ENCODE measurements around the gene CARNS1.

Gene CARNS1

GRCh38 chr11:67376063-67376820, 39.2 kb upstream of the CARNS1 start:
- no peak for DNase-seq

DNA sequence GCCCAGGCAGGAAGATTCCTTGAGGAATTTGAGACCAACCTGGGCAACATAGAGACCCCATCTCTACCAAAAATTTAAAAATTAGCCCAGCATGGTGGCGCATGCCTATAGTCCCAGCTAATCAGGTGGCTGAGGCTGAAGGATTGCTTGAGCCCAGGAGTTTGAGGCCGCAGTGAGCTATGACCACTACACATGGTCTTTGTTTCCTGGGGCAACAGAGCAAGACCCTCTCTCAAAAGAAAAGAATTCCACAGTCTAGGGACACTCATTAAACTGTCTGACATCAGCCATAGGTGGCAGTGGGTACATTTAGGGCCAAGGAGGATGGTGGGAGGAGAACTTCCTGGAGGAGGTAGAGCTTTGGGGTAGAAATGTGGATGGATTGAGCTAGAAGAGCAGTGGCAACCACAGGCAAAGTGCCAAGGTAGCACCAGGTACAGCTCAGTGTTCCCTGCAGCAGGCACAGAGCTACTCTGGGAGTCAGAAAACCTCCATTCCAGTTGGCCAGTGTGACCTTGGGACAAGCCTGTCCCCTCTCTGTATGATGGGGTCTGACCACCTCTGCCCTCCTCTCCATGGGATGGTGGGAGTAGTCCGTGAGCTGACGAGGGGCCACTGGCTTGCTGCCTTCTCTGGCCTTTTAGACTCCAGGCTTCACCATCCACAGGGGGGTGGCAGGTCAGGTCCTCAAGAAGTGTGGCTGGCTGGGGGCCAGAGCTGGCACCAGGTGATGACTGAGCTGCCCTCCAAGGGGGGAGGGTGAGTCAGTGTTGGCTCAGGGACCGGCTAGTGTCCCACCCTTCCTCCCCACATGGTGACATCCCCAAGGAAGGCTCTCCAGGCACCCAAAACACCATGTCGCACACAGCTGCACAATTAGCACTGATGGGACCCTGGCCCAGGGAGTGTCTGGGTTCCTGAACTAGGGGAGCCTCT, 38.3 kb upstream of the CARNS1 start:
- DNase-seq, result no peak

DNA sequence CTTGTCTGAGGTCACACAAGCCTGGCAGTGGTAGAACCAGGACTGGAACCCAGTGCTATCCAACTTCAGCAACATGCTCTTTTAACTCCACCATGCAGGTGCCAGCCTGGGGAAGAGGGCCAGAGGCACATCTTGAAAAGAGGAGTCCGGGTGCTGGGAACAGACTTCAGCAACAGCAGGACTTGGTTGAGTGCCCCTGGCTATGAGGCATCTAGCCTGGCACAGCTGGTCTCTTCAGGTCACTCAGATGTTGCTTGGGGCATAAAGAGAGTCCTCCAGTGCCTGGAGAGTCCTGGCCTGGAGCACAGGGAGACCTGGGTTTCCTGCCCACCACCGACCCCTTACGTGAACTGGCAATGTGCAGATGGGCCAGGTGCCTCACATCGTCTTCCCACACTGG, 36.9 kb upstream of the CARNS1 start:
- DNase-seq, result no peak

DNA sequence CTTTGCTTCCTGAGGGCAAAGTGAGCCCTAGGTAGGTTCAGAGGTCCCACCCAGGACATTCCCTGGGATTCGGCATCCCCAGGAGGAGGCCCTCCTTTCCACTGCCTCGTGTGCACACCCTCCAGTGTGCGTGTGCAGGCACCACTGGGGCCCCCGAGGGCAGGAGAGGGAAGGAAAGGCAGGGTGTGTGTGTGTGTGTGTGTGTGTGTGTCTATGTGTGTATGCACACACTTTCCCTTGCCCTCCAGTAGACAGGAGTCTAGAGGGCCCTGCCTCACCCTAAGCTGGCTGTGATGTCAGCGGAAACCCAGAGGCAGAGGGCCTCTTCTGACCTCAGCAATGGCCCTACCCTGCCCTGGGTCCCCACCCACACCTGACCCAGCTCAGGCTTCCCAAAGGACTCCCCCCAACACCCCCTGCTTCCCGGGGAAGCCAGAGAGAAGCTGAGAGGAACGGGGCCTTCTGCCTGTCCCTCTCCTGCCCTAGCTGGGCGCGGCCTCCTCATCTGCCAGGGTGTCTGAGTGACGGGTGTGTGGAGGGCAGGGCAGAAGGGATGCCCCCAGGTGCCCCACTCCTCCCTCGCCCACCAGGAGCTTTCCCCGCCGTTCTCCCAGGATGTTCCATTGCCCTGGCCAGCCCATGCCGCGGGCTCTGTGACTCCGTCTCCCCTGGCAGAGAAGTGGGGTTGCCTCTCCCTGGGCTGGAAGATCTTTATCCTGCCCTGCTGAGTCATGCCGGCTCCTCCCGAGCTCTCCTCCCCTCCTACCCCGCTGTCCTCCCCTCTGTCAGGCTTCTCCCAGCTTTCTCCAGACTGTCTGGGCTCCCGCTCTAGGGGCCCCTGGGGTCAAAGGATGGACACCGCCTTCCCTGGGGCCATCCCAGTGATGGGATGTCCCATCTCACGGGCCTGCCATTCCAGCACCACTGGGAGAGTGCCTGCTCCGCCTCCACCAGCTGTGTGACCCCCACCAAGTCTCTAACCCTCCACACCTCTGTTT, 36.1 kb upstream of the CARNS1 start:
- DNase-seq, result no peak

DNA sequence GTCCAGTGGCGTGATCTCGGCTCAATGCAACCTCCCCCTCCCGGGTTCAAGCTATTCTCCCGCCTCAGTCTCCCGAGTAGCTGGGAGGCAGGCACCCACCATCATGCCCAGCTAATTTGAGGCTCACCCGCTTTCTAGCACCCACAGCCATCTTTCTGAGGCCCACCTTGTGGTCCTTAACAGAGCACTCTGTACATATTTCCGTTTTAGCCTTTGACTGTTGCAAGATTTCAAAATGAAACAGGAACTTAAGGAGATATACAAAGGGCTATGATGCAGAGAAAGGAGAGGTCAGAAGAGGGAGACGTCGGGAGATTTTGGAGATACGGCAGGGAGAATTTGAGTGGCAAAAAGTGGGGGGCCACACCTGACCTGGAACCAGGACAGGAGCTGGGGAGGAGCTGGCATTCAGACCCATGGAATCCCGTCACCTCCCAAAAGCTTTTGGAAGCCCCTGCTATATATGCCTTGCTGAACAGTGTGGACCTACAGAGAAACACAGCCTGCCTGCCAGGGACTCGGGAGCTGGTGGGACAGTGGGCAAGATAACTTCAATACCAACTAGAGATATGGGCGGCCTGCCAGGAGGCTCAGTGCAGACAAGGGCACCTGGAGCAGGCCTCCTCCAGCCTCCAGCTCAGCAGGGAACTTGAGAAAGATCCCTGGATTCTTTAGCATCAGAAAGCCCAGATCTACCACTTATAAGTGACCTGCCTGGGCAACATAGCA, 34.1 kb upstream of the CARNS1 start:
- DNase-seq, result no peak

DNA sequence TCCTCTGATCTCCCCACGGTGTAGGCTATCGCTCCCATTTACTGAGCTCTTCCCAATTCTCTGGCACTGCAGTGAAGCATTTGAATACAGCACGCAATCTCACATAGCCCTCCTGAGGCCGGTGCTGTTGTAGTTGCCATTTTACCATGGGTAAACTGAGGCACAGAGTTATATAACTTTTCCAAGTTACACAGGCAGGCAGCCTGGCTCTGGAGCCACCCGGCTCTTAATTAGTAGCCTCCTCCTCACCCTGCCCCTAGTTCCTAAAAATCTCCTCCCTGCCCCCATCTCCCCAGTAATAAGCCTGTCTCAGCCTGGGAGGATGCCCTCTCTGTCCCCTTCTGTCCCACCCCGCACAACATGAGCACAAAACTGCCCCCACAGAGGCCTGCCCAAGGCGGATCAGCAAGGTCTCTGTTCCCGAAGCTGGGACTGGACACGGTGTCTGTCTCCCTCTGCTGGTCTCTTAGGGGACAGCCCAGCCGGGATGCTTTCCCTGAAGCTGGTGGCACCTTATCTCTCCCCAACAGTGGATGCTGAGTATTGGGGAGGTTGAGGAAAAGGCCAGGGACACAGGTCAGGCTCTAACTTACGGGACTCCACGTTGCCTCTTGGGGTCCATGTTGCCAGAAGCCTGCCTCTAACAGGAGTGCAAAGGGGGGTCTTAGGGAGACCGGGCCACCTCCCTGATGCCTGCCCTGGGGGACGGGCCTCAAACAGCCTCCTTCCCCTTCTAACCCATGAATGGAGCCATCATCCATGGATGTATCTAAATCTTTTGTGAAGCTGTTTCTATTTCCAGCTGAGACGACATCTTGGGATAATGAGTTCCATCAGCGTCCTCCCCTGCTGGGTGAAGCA, 33.0 kb upstream of the CARNS1 start:
- peak; percentile 86 for DNase-seq

DNA sequence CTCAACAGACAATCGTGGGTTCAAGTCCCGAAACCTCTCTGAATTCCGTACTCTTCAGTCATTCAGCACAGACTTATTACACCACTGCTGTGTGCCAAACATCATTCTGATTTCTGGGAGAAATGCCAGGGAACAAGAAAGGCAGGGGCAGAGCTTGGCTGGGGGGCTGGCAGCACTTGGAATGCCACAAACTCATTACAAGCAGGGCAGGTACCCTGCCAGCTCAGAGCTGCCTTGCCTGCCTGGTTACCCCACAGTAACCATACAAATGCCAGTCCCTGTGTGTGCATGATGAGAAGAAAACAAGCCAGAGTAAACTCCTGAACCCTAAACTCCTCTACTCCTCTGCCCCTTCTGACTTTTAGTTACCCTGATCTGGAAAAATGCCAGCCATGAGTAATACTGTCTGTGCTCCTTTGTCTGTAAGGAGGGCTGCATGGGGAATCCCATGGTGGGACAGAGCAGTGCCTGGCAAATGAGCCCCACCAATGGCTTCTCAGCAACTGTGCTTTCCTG, 30.6 kb upstream of the CARNS1 start:
- DNase-seq, result no peak

DNA sequence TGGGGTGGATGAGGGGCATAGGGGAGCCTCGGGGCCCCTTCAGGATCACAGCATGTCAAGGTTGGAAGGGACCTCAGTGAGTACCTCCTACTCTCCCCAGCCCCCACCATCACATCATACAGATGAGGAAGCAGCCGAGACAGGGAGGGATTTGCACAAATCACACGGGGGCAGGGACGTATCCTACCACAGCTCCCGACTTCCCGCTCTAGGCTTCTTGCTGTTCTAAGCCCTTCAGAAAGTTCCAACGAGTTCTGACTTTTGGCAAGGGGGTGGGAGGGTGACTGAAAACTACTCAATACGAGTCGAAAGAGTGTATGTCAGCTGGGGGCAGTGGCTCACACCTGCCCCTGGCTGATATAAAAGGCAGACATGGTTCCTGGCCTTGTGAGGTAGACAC, 28.4 kb upstream of the CARNS1 start:
- DNase-seq, result no peak

- no peak for DNase-seq
Observed at GRCh38 chr11:67387518-67387917, 28.0 kb upstream of the CARNS1 start.

GRCh38 chr11:67389477-67389876, 26.0 kb upstream of the CARNS1 start:
- peak; percentile 65 for DNase-seq

GRCh38 chr11:67390947-67391303, 24.6 kb upstream of the CARNS1 start:
- DNase-seq, result no peak

- peak; percentile 92 for DNase-seq
Observed at GRCh38 chr11:67391304-67392182, 23.9 kb upstream of the CARNS1 start, which contains the start of gene RAD9A. TSS of gene RAD9A (plus strand) at chr11:67391986. CDS start at chr11:67392045, 59 bp downstream.

GRCh38 chr11:67392183-67392715, 23.2 kb upstream of the CARNS1 start:
- no peak for DNase-seq

GRCh38 chr11:67393437-67393836, 22.0 kb upstream of the CARNS1 start:
- DNase-seq, result no peak

DNA sequence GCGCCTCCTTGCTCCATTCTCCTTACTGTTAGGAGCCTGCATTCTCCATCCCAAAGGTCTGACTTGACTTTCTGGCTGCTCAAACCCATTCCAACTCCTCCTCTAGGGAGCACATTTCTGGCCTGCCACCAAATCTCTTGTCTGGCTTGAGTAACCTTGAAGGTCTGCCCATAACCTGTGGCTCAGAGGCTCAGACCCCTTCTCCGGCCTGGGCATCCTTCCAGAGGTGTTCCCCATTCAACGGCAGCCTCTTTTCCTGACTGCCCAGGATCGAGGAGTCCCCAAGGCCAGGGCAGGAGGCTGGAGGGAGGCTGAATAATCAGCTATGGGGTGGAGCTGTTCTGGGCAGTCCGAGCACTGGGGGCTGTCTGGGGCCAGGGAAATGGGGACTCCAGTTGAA, 21.5 kb upstream of the CARNS1 start:
- DNase-seq, result no peak

DNA sequence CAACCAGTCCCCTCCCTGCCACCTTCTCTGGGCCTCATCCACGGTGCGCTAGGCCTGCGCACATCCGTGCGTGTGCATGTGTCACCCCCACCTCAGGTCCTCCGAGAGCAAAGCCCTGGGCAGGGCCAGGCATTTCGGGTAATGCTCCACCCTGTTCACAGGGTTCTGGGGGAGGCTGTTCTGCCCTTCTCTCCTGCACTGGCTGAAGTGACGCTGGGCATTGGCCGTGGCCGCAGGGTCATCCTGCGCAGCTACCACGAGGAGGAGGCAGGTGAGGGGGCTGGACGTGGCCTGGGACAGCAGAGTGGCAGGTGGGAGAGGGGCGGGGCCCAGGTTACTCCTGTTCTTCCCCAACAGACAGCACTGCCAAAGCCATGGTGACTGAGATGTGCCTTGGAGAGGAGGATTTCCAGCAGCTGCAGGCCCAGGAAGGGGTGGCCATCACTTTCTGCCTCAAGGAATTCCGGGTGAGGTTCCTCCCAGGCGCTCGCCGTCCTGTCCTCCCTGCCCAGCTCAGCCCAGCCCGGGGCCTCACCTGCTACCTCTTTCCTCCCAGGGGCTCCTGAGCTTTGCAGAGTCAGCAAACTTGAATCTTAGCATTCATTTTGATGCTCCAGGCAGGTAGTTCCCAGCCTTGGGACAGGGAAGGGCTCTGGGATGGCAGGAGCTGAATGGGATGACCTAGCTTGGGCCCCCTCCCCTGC, 19.8 kb upstream of the CARNS1 start:
- DNase-seq, result no peak

- no peak for DNase-seq
Observed at GRCh38 chr11:67396259-67396581, 19.3 kb upstream of the CARNS1 start.

DNA sequence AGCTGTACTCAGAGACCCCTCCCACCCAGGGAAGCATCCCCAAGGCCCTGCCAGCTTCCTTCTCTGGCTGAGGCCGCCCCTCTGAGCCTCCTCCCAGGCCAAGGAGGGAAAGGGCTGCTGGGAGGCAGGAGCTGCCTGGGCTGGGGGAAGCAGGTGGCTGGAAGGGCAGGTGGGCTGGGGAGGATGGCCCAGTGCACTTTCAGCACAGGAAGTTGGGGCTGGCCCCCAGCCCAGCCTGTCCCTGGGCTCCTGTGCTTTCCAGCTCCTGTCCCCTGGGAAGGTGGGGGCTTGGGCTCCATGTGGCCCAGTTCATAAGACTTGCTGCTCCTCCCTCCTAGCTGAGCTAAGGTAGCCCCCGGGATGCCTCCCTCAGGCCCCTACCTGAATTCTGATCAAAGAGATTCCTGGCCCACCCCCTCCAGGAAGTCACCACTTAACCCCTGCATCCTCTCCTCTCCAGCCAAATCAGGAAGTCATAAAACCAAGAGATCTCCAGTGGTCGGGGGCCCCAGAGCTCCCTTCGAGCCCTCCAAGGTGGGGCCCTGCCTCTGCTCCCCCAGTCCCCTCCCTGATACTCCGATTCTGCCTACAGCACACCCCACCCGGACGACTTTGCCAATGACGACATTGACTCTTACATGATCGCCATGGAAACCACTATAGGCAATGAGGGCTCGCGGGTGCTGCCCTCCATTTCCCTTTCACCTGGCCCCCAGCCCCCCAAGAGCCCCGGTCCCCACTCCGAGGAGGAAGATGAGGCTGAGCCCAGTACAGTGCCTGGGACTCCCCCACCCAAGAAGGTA, 18.7 kb upstream of the CARNS1 start:
- no peak for DNase-seq
